Tibial artery (tissue), 4 donors: ENCODE results near the gene EIF3D.
"Not testable (repeated sequence)": the region's sequence is repeated elsewhere in the genome, so short reads cannot be mapped to it uniquely, and the experiment has no call there.

Experiments
- DNase-seq, 2 donors: peaks; one replicate each; pipeline ENCODE4 v3.0.0-alpha.2; 2019
- H3K27ac ChIP-seq, 2 donors: fragments of 200-600 bp; sonication (generic) in 1 of 2; 1 replicate in 1 of 2; 2 replicates in 1 of 2; pipeline ENCODE4 v1.5.1; 2018 to 2019; ENCODE audit warnings: mild to moderate bottlenecking in 1 of 2
- H3K27me3 ChIP-seq, 2 donors: fragments of 200-600 bp; sonication (generic) in 1 of 2; one replicate each; pipeline versions ENCODE4 v1.5.1 to v1.6.0; 2016 to 2019
- H3K36me3 ChIP-seq, 3 donors: fragments of 200-600 bp; sonication (generic) in 2 of 3; one replicate each; pipeline ENCODE4 v1.5.1; 2016 to 2019; ENCODE audit warnings: mild to moderate bottlenecking in 2 of 3
- H3K4me1 ChIP-seq, 4 donors: fragments of 200-600 bp; sonication (generic) in 2 of 4; 1 replicate in 3 of 4; 2 replicates in 1 of 4; pipeline ENCODE4 v1.5.1; 2016 to 2019
- H3K4me3 ChIP-seq, 2 donors: fragments of 200-600 bp; sonication (generic) in 1 of 2; 1 replicate in 1 of 2; 2 replicates in 1 of 2; pipeline ENCODE4 v1.5.1; 2018 to 2019; ENCODE audit warnings: mild to moderate bottlenecking in 2 of 2
- H3K9me3 ChIP-seq, 3 donors: fragments of 200-600 bp; sonication (generic) in 1 of 3; one replicate each; pipeline ENCODE4 v1.5.1; 2016 to 2019
- CTCF ChIP-seq, 2 experiments: fragments of 200-600 bp in 1 of 2; fragments of 450-650 bp in 1 of 2; IDR thresholded peaks; one replicate each; pipeline ENCODE4 v1.5.1; 2017 to 2019; ENCODE audit warnings: antibody characterized with exemption in 2 of 2, mild to moderate bottlenecking in 1 of 2, moderate library complexity in 1 of 2
- intact Hi-C: fragments of 100-400 bp; cut with DNase I; formaldehyde crosslinking; loops from one replicate; pipeline ENCODE4 v1.15.0; 2023; ENCODE audit warnings: low total_unique reads

The EIF3D gene

GRCh38 chr22:36541831-36542411, 13.0 kb upstream of the EIF3D start:
- Histone ChIP-seq H3K4me1 (no peaks in the 10 kb centered on the region), H3K27ac (no peak overlapping the region), H3K36me3 (no peaks in the 10 kb centered on the region), H3K27me3 (peaks cover 0 to 42% of the 10 kb centered on the region in 2 donors), H3K9me3 (no peaks in the 10 kb centered on the region), H3K4me3 (no peak overlapping the region)
- no peak for DNase-seq
- no peak for TF ChIP-seq CTCF (IDR thresholded peaks at IDR 0.05)
- intact Hi-C loops, result loop anchor here (10.0 kb wide), 1 partner anchor 223 kb away; no protein-coding TSS in a partner anchor

GRCh38 chr22:36540867-36541642, 12.1 kb upstream of the EIF3D start:
- intact Hi-C loops, result loop anchor here (10.0 kb wide), 1 partner anchor 224 kb away; no protein-coding TSS in a partner anchor
- no peak for DNase-seq
- no peak overlapping the region for H3K27ac ChIP-seq

GRCh38 chr22:36538529-36538928, 9.6 kb upstream of the EIF3D start:
- Histone ChIP-seq H3K27me3 (peaks cover 0 to 31% of the 10 kb centered on the region in 2 donors), H3K4me1 (no peaks in the 10 kb centered on the region), H3K9me3 (no peaks in the 10 kb centered on the region), H3K36me3 (no peaks in the 10 kb centered on the region), H3K27ac (no peak overlapping the region), H3K4me3 (no peak overlapping the region)
- no peak for DNase-seq
- TF ChIP-seq CTCF (IDR thresholded peaks at IDR 0.05), result no peak
- intact Hi-C loops, result no loop called here

More at GRCh38 chr22:36540867-36541642, 12.1 kb upstream of the EIF3D start:
- no peaks in the 10 kb centered on the region for H3K36me3 ChIP-seq
- no peak overlapping the region for H3K4me3 ChIP-seq
- H3K9me3 ChIP-seq, result no peaks in the 10 kb centered on the region
- H3K4me1 ChIP-seq, result no peaks in the 10 kb centered on the region
- H3K27me3 ChIP-seq, result peaks cover 0 to 40% of the 10 kb centered on the region in 2 donors
- TF ChIP-seq CTCF (IDR thresholded peaks at IDR 0.05), result no peak

- H3K36me3 ChIP-seq, result no peaks in the 10 kb centered on the region
- H3K27me3 ChIP-seq, result peaks cover 0 to 29% of the 10 kb centered on the region in 2 donors
- H3K27ac ChIP-seq, result no peak overlapping the region
- DNase-seq, result no peak
- intact Hi-C loops, result no loop called here
- H3K9me3 ChIP-seq, result no peaks in the 10 kb centered on the region
- no peak overlapping the region for H3K4me3 ChIP-seq
- no peak for TF ChIP-seq CTCF (IDR thresholded peaks at IDR 0.05)
- H3K4me1 ChIP-seq, result no peaks in the 10 kb centered on the region
Measured at GRCh38 chr22:36536717-36537116, 7.8 kb upstream of the EIF3D start.

GRCh38 chr22:36533320-36533719, 4.4 kb upstream of the EIF3D start:
- DNase-seq, H3K9me3 ChIP-seq, H3K27ac ChIP-seq, H3K4me3 ChIP-seq, H3K36me3 ChIP-seq, intact Hi-C loops, H3K4me1 ChIP-seq: not testable (repeated sequence)
- peaks cover 0 to 18% of the 10 kb centered on the region in 2 donors for H3K27me3 ChIP-seq

GRCh38 chr22:36532466-36532865, 3.5 kb upstream of the EIF3D start:
- H3K9me3 ChIP-seq, result no peaks in the 10 kb centered on the region
- no peak overlapping the region for H3K4me3 ChIP-seq
- peaks cover 0 to under 1% (median 0%) of the 10 kb centered on the region in 3 donors for H3K36me3 ChIP-seq
- H3K4me1 ChIP-seq, result peaks cover 0 to 16% (median 11%) of the 10 kb centered on the region in 4 donors
- DNase-seq, result no peak
- intact Hi-C loops, result no loop called here
- no peak for TF ChIP-seq CTCF (IDR thresholded peaks at IDR 0.05)
- H3K27ac ChIP-seq, result no peak overlapping the region
- H3K27me3 ChIP-seq, result peaks cover 0 to 13% of the 10 kb centered on the region in 2 donors
